Measurements from ENCODE around the gene AVL9. TPM values are rescaled to one million over a fixed set of nuclear protein-coding genes. Genes with fewer than 3 reads are reported as not detected.

Gene AVL9
- 36.3 and 39.8 TPM in 2 replicates for total RNA-seq (ENCODE audit: low replicate concordance)

DNA sequence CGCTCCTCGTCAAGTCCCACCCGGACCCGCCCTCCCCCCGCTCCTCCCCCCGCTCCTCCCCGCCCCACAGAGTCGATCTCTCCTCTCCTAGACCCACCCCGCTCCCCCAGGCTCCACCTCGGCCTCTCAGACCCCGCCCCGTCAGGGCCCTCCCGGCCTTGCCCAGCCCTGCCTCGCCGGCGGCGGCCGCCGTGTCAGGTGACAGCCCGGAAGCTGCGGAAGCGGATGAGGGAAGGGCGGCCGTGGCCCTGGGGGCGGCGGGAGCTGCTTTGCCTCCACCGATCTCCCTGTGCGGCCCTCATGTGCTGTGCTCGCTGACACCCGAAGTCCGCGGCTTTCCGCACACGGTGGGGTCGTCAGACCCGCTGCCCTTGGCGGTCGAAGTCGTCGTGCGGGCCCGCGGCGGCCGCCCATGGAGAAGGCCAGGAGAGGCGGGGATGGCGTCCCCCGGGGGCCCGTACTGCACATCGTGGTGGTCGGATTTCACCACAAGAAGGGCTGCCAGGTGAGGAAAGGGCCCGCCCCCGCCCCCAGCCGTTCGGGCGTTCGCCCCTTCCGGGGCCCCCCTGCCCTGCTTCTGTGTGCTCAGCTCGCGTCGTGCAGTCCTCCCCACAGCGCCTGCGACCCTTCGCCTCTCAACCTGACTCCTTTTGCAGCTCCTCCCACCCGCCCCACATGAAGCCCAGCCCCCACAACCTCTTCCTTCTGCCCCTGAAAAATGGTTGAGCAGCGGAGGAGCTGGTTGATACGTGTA, at the start of gene AVL9:
AVL9 (plus strand) TSS at position 192 of the 754 bp plus-strand sequence; CDS start at position 413, 221 bp downstream.
- no peaks in the 10 kb centered on the region for H3K27me3 ChIP-seq
- peak within 1 kb of the TSS; percentile 94 for H3K4me2 ChIP-seq
- peak within 1 kb of the TSS; percentile 96 for H2AFZ ChIP-seq (replicated peaks)
- H3K4me1 ChIP-seq = no peaks in the 10 kb centered on the region
- peaks cover 47% of the 10 kb centered on the region for H3K79me2 ChIP-seq (ENCODE audit: low read depth)
- no peak for TF ChIP-seq EZH2phosphoT487 (IDR thresholded peaks at IDR 0.05)
- peak; percentile 16 for TF ChIP-seq EZH2 (IDR thresholded peaks at IDR 0.05)
- H3K9me3 ChIP-seq (ENCODE audit: low read depth) = peaks cover 5% of the 10 kb centered on the region
- DNase-seq (ENCODE audit: low spot score) = peak; percentile 98
- H3K9ac ChIP-seq = peak within 1 kb of the TSS; percentile 22
- H3K4me3 ChIP-seq = peak within 1 kb of the TSS; percentile 73
- H3K27ac ChIP-seq = peak within 1 kb of the TSS; percentile 94
- peaks cover 5% of the 10 kb centered on the region for H3K27me3 Mint-ChIP-seq (ENCODE audit: insufficient read depth, low read depth)
- H3K9me3 Mint-ChIP-seq = peaks cover 11% of the 10 kb centered on the region
- peaks cover 12% of the 10 kb centered on the region for H3K36me3 Mint-ChIP-seq
- H3F3A ChIP-seq (ENCODE audit: low read depth) = peaks cover 22% of the 10 kb centered on the region
- H3K36me3 ChIP-seq = no peaks in the 10 kb centered on the region
- peak within 1 kb of the TSS; percentile 94 for H3K4me3 Mint-ChIP-seq
- peaks cover under 1% of the 10 kb centered on the region for H4K20me1 ChIP-seq (ENCODE audit: low read depth)
- peak within 1 kb of the TSS; percentile 84 for H3K27ac Mint-ChIP-seq
- H3K4me1 Mint-ChIP-seq = peaks cover 8% of the 10 kb centered on the region

DNA sequence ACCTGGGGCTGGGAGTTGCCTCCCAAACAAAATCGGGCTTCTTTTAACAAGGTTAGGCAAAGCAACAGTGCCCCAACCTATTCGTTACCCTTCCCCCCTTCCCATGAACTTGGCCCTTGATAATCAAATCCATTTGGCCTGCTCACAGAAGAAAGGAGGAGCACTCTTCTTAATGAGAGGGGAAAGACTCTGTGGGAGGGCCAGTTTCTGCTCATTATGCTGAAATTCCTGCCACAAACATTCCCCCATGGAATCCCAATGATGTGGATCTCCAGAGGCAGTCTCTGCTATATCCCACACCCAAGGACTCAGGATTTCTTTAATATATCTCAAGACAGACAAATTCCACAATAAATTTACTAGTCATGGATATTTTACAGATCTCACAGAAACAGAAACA, 48.1 kb upstream of the AVL9 start:
- H3K27ac Mint-ChIP-seq = no peak overlapping the region
- no peak for DNase-seq (ENCODE audit: low spot score)
- TF ChIP-seq EZH2 (IDR thresholded peaks at IDR 0.05) = no peak
- TF ChIP-seq, protein P1, sequence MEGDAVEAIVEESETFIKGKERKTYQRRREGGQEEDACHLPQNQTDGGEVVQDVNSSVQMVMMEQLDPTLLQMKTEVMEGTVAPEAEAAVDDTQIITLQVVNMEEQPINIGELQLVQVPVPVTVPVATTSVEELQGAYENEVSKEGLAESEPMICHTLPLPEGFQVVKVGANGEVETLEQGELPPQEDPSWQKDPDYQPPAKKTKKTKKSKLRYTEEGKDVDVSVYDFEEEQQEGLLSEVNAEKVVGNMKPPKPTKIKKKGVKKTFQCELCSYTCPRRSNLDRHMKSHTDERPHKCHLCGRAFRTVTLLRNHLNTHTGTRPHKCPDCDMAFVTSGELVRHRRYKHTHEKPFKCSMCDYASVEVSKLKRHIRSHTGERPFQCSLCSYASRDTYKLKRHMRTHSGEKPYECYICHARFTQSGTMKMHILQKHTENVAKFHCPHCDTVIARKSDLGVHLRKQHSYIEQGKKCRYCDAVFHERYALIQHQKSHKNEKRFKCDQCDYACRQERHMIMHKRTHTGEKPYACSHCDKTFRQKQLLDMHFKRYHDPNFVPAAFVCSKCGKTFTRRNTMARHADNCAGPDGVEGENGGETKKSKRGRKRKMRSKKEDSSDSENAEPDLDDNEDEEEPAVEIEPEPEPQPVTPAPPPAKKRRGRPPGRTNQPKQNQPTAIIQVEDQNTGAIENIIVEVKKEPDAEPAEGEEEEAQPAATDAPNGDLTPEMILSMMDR (IDR thresholded peaks at IDR 0.05) = no peak
- no peak for TF ChIP-seq EZH2phosphoT487 (IDR thresholded peaks at IDR 0.05)
- no peak overlapping the region for H3K4me3 Mint-ChIP-seq
- no peak overlapping the region for H3K4me2 ChIP-seq
- H3F3A ChIP-seq (ENCODE audit: low read depth) = no peaks in the 10 kb centered on the region
- H2AFZ ChIP-seq (replicated peaks) = no peak overlapping the region
- H3K36me3 Mint-ChIP-seq = no peaks in the 10 kb centered on the region
- no peaks in the 10 kb centered on the region for H3K79me2 ChIP-seq (ENCODE audit: low read depth)
- H3K27me3 ChIP-seq = no peaks in the 10 kb centered on the region
- no peaks in the 10 kb centered on the region for H3K9me3 ChIP-seq (ENCODE audit: low read depth)
- no peaks in the 10 kb centered on the region for H3K4me1 ChIP-seq
- H3K27ac ChIP-seq = no peak overlapping the region
- H3K27me3 Mint-ChIP-seq (ENCODE audit: insufficient read depth, low read depth) = peaks cover 8% of the 10 kb centered on the region
- no peak overlapping the region for H3K4me3 ChIP-seq
- no peaks in the 10 kb centered on the region for H3K36me3 ChIP-seq
- H4K20me1 ChIP-seq (ENCODE audit: low read depth) = no peaks in the 10 kb centered on the region
- no peaks in the 10 kb centered on the region for H3K9me3 Mint-ChIP-seq
- H3K9ac ChIP-seq = no peak overlapping the region
- H3K4me1 Mint-ChIP-seq = no peaks in the 10 kb centered on the region

DNA sequence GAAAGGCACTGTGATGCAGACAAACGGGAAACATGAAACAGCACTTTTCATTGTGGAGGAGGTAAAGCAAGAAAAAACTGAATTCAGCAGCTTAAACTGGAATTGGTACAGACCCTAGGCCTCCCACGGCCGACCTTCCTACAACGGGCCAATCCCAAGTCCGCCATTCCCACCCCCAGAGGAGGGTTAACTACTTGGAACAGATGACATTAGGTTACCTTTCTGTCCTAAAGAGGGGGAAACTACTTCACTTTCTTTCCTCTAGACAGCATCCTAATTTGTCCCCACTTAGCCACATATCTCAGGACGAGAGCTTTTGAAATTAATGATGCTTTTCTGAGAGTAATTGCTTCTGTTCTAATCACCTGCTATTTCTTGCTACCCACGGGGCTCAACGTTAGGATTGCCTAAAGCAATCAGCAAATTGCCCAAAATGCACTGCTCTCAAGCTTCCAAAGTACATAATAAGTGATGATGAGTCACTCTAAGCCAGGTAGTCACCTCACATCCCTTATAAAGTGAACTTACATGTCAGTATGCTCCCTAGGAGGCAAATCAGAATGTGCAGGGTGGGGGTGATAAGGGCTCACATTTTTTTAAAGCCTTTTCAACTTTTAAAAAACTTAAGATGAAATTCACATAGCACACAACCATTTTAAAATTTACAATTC, 41.8 kb upstream of the AVL9 start:
- Mint-ChIP-seq H3K9me3 (no peaks in the 10 kb centered on the region), H3K4me1 (no peaks in the 10 kb centered on the region), H3K36me3 (no peaks in the 10 kb centered on the region), H3K27me3 (ENCODE audit: insufficient read depth, low read depth) (peaks cover 3% of the 10 kb centered on the region), H3K4me3 (no peak overlapping the region), H3K27ac (no peak overlapping the region)
- H3K4me1 ChIP-seq = no peaks in the 10 kb centered on the region
- no peak overlapping the region for H2AFZ ChIP-seq (replicated peaks)
- DNase-seq (ENCODE audit: low spot score) = no peak
- no peaks in the 10 kb centered on the region for H3K36me3 ChIP-seq
- H3K9ac ChIP-seq = no peak overlapping the region
- no peaks in the 10 kb centered on the region for H3K27me3 ChIP-seq
- no peaks in the 10 kb centered on the region for H4K20me1 ChIP-seq (ENCODE audit: low read depth)
- TF ChIP-seq, protein P1 (IDR thresholded peaks at IDR 0.05) = no peak
- TF ChIP-seq EZH2phosphoT487 (IDR thresholded peaks at IDR 0.05) = no peak
- no peak for TF ChIP-seq EZH2 (IDR thresholded peaks at IDR 0.05)
- H3K27ac ChIP-seq = no peak overlapping the region
- no peaks in the 10 kb centered on the region for H3K79me2 ChIP-seq (ENCODE audit: low read depth)
- no peaks in the 10 kb centered on the region for H3K9me3 ChIP-seq (ENCODE audit: low read depth)
- no peaks in the 10 kb centered on the region for H3F3A ChIP-seq (ENCODE audit: low read depth)
- H3K4me3 ChIP-seq = no peak overlapping the region
- H3K4me2 ChIP-seq = no peak overlapping the region

All from neural progenitor cell (in vitro differentiated cells).